ENCODE results near the gene FGF6. TPM values are rescaled to one million over a fixed set of nuclear protein-coding genes. Genes with fewer than 3 reads are reported as not detected.

FGF6 gene
- total and polyA plus RNA-seq, 4 donors, result not detected

DNA sequence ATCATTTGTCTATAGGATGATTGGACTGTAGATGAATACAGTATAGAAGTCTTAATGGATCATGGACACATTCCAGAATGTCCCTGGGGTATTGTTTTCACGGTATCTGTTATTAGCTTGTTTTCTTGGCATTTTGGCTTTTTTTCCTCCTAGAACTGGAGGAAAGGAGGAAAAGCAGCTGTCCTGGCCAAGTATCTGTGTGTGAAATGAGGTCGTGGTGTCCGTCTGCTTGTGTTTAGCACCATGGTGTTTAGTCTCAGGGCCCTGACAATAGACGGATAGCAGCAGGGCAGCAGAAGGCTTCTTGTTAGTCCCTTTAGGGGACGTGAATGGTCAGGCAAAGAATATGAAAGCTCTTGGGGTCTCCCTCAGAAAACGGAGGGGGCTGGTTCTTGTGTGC, 21.2 kb downstream of the FGF6 start:
- no peaks in the 10 kb centered on the region for H3K4me1 ChIP-seq (ENCODE audit: control insufficient read depth in 4 of 4, insufficient read depth in 4 of 4, low read length in 3 of 4)
- no peaks in the 10 kb centered on the region for H3K36me3 ChIP-seq (ENCODE audit: control insufficient read depth in 4 of 4, insufficient read depth in 3 of 4, low read depth in 1 of 4, low read length in 3 of 4)
- no peak overlapping the region for H3K4me3 ChIP-seq (ENCODE audit: low read depth in 1 of 3, low read length in 3 of 3)
- H3K27me3 ChIP-seq (ENCODE audit: control insufficient read depth in 4 of 4, insufficient read depth in 4 of 4, low read length in 3 of 4), result peaks cover 0 to 4% (median 2%) of the 10 kb centered on the region in 4 donors
- H3K27ac ChIP-seq (ENCODE audit: low read depth in 1 of 2, low read length in 2 of 2), result no peak overlapping the region
- 62% methylated on average over 6 of the region's 6 CpGs for WGBS
- no peaks in the 10 kb centered on the region for H3K9me3 ChIP-seq (ENCODE audit: control insufficient read depth in 4 of 4, low read length in 3 of 4)
- H3K9ac ChIP-seq (ENCODE audit: low read depth in 1 of 2, low read length in 2 of 2), result no peak overlapping the region
- no peak for DNase-seq (ENCODE audit: low spot score)
- TF ChIP-seq TAF1 (conservative IDR thresholded peaks at IDR 0.05), result no peak
- no peak for TF ChIP-seq FOXA1 (IDR thresholded peaks at IDR 0.05)
- TF ChIP-seq EGR1 (IDR thresholded peaks at IDR 0.05; ENCODE audit: low read depth in 2 of 2), result no peak

DNA sequence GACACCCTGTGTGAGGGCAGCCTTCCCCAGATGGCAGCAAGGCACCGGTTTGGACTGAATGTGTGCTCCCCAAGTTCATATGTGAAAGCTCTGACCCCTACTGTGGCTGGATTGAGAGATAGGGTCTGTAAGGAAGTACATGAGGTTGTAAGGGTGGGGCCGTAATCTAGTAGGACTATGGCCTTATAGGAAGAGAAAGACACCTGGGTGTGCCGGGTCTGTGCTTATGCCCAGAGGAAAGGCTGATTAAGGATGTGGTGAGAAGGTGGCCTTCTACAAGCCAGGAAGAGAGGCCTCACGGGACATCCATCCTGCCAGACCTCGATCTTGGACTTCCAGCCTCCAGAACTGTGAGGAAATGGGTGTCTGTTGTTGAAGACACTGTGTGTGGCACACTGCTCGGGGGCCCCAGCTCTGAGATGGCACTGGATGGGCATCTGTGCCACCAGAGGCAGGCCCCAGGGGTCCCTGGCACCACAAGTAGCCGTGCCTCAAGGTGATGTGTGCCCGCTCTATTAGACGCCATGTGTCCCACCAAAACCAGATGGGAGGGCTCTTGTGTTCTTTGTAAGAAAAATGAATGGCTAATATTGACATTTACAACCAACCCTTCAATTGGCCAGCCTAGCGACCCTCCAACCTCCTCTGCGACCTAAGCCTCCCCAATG, 22.0 kb downstream of the FGF6 start:
- TF ChIP-seq FOXA1 (IDR thresholded peaks at IDR 0.05) (no peak), JUND (IDR thresholded peaks at IDR 0.05) (no peak), FOXA2 (IDR thresholded peaks at IDR 0.05) (no peak), RXRA (IDR thresholded peaks at IDR 0.05) (no peak), RAD21 (IDR thresholded peaks at IDR 0.05) (no peak), SP1 (IDR thresholded peaks at IDR 0.05) (no peak), HNF4A (conservative IDR thresholded peaks at IDR 0.05) (no peak), YY1 (IDR thresholded peaks at IDR 0.05) (no peak), GABPA (IDR thresholded peaks at IDR 0.05 in 1 of 2, conservative IDR thresholded peaks at IDR 0.05 in 1 of 2) (no peak), HNF4G (IDR thresholded peaks at IDR 0.05) (no peak), EGR1 (IDR thresholded peaks at IDR 0.05; ENCODE audit: low read depth in 2 of 2) (no peak), NR2F2 (IDR thresholded peaks at IDR 0.05) (no peak)
- TF ChIP-seq, protein P1, sequence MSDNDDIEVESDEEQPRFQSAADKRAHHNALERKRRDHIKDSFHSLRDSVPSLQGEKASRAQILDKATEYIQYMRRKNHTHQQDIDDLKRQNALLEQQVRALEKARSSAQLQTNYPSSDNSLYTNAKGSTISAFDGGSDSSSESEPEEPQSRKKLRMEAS (IDR thresholded peaks at IDR 0.05), result no peak
- TF ChIP-seq, protein P2, sequence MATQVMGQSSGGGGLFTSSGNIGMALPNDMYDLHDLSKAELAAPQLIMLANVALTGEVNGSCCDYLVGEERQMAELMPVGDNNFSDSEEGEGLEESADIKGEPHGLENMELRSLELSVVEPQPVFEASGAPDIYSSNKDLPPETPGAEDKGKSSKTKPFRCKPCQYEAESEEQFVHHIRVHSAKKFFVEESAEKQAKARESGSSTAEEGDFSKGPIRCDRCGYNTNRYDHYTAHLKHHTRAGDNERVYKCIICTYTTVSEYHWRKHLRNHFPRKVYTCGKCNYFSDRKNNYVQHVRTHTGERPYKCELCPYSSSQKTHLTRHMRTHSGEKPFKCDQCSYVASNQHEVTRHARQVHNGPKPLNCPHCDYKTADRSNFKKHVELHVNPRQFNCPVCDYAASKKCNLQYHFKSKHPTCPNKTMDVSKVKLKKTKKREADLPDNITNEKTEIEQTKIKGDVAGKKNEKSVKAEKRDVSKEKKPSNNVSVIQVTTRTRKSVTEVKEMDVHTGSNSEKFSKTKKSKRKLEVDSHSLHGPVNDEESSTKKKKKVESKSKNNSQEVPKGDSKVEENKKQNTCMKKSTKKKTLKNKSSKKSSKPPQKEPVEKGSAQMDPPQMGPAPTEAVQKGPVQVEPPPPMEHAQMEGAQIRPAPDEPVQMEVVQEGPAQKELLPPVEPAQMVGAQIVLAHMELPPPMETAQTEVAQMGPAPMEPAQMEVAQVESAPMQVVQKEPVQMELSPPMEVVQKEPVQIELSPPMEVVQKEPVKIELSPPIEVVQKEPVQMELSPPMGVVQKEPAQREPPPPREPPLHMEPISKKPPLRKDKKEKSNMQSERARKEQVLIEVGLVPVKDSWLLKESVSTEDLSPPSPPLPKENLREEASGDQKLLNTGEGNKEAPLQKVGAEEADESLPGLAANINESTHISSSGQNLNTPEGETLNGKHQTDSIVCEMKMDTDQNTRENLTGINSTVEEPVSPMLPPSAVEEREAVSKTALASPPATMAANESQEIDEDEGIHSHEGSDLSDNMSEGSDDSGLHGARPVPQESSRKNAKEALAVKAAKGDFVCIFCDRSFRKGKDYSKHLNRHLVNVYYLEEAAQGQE (IDR thresholded peaks at IDR 0.05), result no peak
- TF ChIP-seq, protein P3, sequence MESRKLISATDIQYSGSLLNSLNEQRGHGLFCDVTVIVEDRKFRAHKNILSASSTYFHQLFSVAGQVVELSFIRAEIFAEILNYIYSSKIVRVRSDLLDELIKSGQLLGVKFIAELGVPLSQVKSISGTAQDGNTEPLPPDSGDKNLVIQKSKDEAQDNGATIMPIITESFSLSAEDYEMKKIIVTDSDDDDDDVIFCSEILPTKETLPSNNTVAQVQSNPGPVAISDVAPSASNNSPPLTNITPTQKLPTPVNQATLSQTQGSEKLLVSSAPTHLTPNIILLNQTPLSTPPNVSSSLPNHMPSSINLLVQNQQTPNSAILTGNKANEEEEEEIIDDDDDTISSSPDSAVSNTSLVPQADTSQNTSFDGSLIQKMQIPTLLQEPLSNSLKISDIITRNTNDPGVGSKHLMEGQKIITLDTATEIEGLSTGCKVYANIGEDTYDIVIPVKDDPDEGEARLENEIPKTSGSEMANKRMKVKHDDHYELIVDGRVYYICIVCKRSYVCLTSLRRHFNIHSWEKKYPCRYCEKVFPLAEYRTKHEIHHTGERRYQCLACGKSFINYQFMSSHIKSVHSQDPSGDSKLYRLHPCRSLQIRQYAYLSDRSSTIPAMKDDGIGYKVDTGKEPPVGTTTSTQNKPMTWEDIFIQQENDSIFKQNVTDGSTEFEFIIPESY (IDR thresholded peaks at IDR 0.05), result no peak
- TF ChIP-seq, protein P4, sequence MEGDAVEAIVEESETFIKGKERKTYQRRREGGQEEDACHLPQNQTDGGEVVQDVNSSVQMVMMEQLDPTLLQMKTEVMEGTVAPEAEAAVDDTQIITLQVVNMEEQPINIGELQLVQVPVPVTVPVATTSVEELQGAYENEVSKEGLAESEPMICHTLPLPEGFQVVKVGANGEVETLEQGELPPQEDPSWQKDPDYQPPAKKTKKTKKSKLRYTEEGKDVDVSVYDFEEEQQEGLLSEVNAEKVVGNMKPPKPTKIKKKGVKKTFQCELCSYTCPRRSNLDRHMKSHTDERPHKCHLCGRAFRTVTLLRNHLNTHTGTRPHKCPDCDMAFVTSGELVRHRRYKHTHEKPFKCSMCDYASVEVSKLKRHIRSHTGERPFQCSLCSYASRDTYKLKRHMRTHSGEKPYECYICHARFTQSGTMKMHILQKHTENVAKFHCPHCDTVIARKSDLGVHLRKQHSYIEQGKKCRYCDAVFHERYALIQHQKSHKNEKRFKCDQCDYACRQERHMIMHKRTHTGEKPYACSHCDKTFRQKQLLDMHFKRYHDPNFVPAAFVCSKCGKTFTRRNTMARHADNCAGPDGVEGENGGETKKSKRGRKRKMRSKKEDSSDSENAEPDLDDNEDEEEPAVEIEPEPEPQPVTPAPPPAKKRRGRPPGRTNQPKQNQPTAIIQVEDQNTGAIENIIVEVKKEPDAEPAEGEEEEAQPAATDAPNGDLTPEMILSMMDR (IDR thresholded peaks at IDR 0.05; ENCODE audit: low read depth, low read length, missing input control), result no peak
- DNase-seq (ENCODE audit: low spot score), result no peak
- H3K9ac ChIP-seq (ENCODE audit: low read depth in 1 of 2, low read length in 2 of 2), result no peak overlapping the region
- H3K27ac ChIP-seq (ENCODE audit: low read depth in 1 of 2, low read length in 2 of 2), result no peak overlapping the region
- no peak overlapping the region for H3K4me3 ChIP-seq (ENCODE audit: low read depth in 1 of 3, low read length in 3 of 3)
- peaks cover 0 to 4% (median 2%) of the 10 kb centered on the region in 4 donors for H3K27me3 ChIP-seq (ENCODE audit: control insufficient read depth in 4 of 4, insufficient read depth in 4 of 4, low read length in 3 of 4)
- H3K36me3 ChIP-seq (ENCODE audit: control insufficient read depth in 4 of 4, insufficient read depth in 3 of 4, low read depth in 1 of 4, low read length in 3 of 4), result no peaks in the 10 kb centered on the region
- no peaks in the 10 kb centered on the region for H3K9me3 ChIP-seq (ENCODE audit: control insufficient read depth in 4 of 4, low read length in 3 of 4)
- no peaks in the 10 kb centered on the region for H3K4me1 ChIP-seq (ENCODE audit: control insufficient read depth in 4 of 4, insufficient read depth in 4 of 4, low read length in 3 of 4)
- 85% methylated on average over 11 of the region's 11 CpGs for WGBS

Measured in liver (tissue), 9 donors.